Thoracic aorta endothelial cell (primary cell): Measurements from ENCODE around the gene PRKCH. TPM values are rescaled to one million over a fixed set of nuclear protein-coding genes. Genes with fewer than 3 reads are reported as not detected.

Experiments
- total RNA-seq: library from RNA; depleted of rRNA; stranded (reverse); fragments of >200 nt; gene quantifications from 2 replicates; pipeline ENCODE4 v1.2.3, GENCODE V29; 2012

Gene PRKCH
- 160 and 163 TPM in 2 replicates for total RNA-seq

GRCh38 chr14:61321385-61322010 lies at the start of gene PRKCH:
TSS of gene PRKCH (plus strand) at chr14:61321579. CDS start at chr14:61322102, 523 bp downstream.

GRCh38 chr14:61281186-61281947 lies 40.0 kb upstream of the PRKCH start, which contains the start of gene TMEM30B:
TSS of gene TMEM30B (minus strand) at chr14:61281338. CDS start at chr14:61281147, 191 bp downstream.

Other genes with a start within 250 kb of the PRKCH start
- gene TMEM30B, start 40.2 kb upstream of the PRKCH start, total RNA-seq = 0.07 and 0.13 TPM in 2 replicates